SU-DHL-6 (cell line): Measurements from ENCODE around the gene KLK15.

Experiments
- H2AFZ ChIP-seq: fragments of 200-600 bp; sonication (generic); 2 replicates; pipeline ENCODE4 v1.6.1; 2014; ENCODE audit warnings: low read depth, mild to moderate bottlenecking, moderate library complexity, mixed read lengths, antibody characterized with exemption, low read length; ENCODE audit not compliant: severe bottlenecking
- H3F3A ChIP-seq: fragments of 200-600 bp; shearing (Covaris generic); 2 replicates; pipeline ENCODE4 v1.6.0; 2016; ENCODE audit warnings: antibody characterized with exemption, mild to moderate bottlenecking; ENCODE audit not compliant: insufficient read depth
- H3K27ac ChIP-seq: fragments of 200-600 bp; sonication (generic); 2 replicates; pipeline ENCODE4 v1.5.1; 2016; ENCODE audit warnings: low read depth, mild to moderate bottlenecking, low read length, moderate library complexity, mixed read lengths
- H3K27me3 ChIP-seq: fragments of 200-600 bp; sonication (generic), shearing (Covaris generic); 2 replicates; pipeline ENCODE4 v1.6.0; 2014; ENCODE audit warnings: mild to moderate bottlenecking, low read length
- H3K36me3 ChIP-seq: fragments of 200-600 bp; sonication (generic); 2 replicates; pipeline ENCODE4 v1.6.1; 2014; ENCODE audit warnings: mild to moderate bottlenecking, low read length, mixed read lengths
- H3K4me2 ChIP-seq: fragments of 300-600, 200-600 bp; shearing (Covaris generic), sonication (generic); 2 replicates; pipeline ENCODE4 v1.6.0; 2014; ENCODE audit warnings: low read length, low read depth, mild to moderate bottlenecking; ENCODE audit not compliant: poor library complexity, severe bottlenecking
- H3K4me3 ChIP-seq: fragments of 200-600 bp; sonication (generic); 2 replicates; pipeline ENCODE4 v1.5.1; 2014; ENCODE audit warnings: antibody characterized with exemption, low read length, mild to moderate bottlenecking, mixed read lengths; ENCODE audit not compliant: insufficient read depth, poor library complexity, severe bottlenecking
- H3K79me2 ChIP-seq: fragments of 200-600 bp; sonication (generic); 2 replicates; pipeline ENCODE4 v1.6.1; 2014; ENCODE audit warnings: mild to moderate bottlenecking, low read length, moderate library complexity; ENCODE audit not compliant: insufficient read depth
- H3K9ac ChIP-seq: fragments of 200-600 bp; sonication (generic); 2 replicates; pipeline ENCODE4 v1.7.0; 2014; ENCODE audit warnings: mild to moderate bottlenecking, low read length
- H3K9me2 ChIP-seq: fragments of 200-600 bp; sonication (generic); replicated peaks from 2 replicates; pipeline ENCODE4 v1.6.1; 2014; ENCODE audit warnings: low read length; ENCODE audit not compliant: insufficient read depth
- H3K9me3 ChIP-seq: fragments of 200-600 bp; sonication (generic); 2 replicates; pipeline ENCODE4 v1.6.1; 2014; ENCODE audit warnings: low read length, mixed read lengths; ENCODE audit not compliant: insufficient read depth
- H4K20me1 ChIP-seq: fragments of 200-600 bp; sonication (generic); 2 replicates; pipeline ENCODE4 v1.6.1; 2014; ENCODE audit warnings: low read depth, mild to moderate bottlenecking, antibody characterized with exemption, low read length, moderate library complexity, mixed read lengths
- EZH2phosphoT487 ChIP-seq: fragments of 200-600 bp; sonication (generic), shearing (Covaris generic); conservative IDR thresholded peaks from 2 replicates; pipeline ENCODE4 v1.6.1; 2018; ENCODE audit warnings: mild to moderate bottlenecking, antibody characterized with exemption, low read length, moderate library complexity, mixed read lengths
- TF ChIP-seq, protein P1 (sequence below): fragments of 200-600 bp; sonication (generic); IDR thresholded peaks from one replicate; pipeline ENCODE4 v1.5.1; 2017; ENCODE audit warnings: antibody characterized with exemption, mild to moderate bottlenecking, low read length, moderate library complexity; ENCODE audit not compliant: insufficient read depth, poor library complexity, severe bottlenecking

The KLK15 gene

DNA sequence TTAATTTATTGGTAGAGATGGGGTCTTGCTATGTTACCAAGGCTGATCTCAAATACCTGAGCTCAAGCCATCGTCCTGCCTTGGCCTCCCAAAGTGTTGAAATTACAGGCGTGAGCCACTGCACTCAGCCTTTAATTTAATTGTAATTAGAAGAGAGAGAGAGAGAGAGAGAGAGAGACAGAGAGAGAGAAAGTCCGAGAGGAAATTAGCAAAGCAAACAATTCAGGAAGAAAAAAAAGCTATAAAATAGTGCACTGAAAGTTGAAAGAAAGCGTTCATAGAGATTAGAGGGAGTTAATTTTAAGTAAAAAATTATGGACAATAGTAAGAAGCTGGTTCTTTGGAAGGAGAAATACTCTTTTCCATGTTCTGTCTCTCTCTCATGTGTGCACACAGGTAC lies 56.1 kb downstream of the KLK15 start:
- Histone ChIP-seq H3K9ac (no peak overlapping the region), H3F3A (no peaks in the 10 kb centered on the region), H3K27me3 (no peaks in the 10 kb centered on the region), H3K79me2 (no peaks in the 10 kb centered on the region), H3K9me2 (no peaks in the 10 kb centered on the region), H2AFZ (no peak overlapping the region), H3K4me2 (no peak overlapping the region), H3K9me3 (no peaks in the 10 kb centered on the region), H3K4me3 (no peak overlapping the region), H4K20me1 (no peaks in the 10 kb centered on the region), H3K36me3 (no peaks in the 10 kb centered on the region), H3K27ac (no peak overlapping the region)
- TF ChIP-seq EZH2phosphoT487, result no peak
- TF ChIP-seq, protein P1, sequence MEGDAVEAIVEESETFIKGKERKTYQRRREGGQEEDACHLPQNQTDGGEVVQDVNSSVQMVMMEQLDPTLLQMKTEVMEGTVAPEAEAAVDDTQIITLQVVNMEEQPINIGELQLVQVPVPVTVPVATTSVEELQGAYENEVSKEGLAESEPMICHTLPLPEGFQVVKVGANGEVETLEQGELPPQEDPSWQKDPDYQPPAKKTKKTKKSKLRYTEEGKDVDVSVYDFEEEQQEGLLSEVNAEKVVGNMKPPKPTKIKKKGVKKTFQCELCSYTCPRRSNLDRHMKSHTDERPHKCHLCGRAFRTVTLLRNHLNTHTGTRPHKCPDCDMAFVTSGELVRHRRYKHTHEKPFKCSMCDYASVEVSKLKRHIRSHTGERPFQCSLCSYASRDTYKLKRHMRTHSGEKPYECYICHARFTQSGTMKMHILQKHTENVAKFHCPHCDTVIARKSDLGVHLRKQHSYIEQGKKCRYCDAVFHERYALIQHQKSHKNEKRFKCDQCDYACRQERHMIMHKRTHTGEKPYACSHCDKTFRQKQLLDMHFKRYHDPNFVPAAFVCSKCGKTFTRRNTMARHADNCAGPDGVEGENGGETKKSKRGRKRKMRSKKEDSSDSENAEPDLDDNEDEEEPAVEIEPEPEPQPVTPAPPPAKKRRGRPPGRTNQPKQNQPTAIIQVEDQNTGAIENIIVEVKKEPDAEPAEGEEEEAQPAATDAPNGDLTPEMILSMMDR, result no peak

DNA sequence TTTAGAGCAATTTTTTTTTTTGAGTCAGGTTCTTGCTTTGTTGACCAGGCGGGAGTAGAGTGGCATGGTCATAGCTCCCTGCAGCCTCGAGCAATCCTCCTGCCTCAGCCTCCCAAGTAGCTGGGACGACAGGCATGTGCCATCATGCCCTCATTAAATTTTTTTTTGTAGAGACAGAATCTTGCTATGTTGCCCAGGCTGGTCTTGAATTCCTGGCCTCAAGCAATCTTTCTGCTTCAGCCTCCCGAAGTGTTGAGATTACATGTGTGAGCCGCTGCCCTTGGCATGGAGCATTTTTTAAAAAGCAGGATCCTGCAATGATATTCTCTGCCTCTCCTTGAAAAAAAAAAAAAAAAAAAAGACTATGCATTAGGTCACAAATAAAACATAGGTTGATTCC lies 57.2 kb downstream of the KLK15 start:
- Histone ChIP-seq H3K9me2 (no peaks in the 10 kb centered on the region), H3K27ac (no peak overlapping the region), H3K4me3 (no peak overlapping the region), H3K79me2 (no peaks in the 10 kb centered on the region), H3K9ac (no peak overlapping the region), H4K20me1 (no peaks in the 10 kb centered on the region), H2AFZ (no peak overlapping the region), H3K9me3 (no peaks in the 10 kb centered on the region), H3K4me2 (no peak overlapping the region), H3F3A (no peaks in the 10 kb centered on the region), H3K27me3 (no peaks in the 10 kb centered on the region), H3K36me3 (no peaks in the 10 kb centered on the region)
- no peak for TF ChIP-seq EZH2phosphoT487
- TF ChIP-seq, protein P1, result no peak
